Loucy (cell line): Measurements from ENCODE around the gene MRM2.
"Not testable (repeated sequence)": the region's sequence is repeated elsewhere in the genome, so short reads cannot be mapped to it uniquely, and the experiment has no call there.

ENCODE experiments used
- H2AFZ ChIP-seq: fragments of 200-600 bp; sonication (generic); 2 replicates; pipeline ENCODE4 v1.6.0; 2016; ENCODE audit warnings: antibody characterized with exemption, mild to moderate bottlenecking, low read length, moderate library complexity
- H3F3A ChIP-seq: fragments of 200-600 bp; 2 replicates; pipeline ENCODE4 v1.6.0; 2016; ENCODE audit warnings: antibody characterized with exemption, low read depth, mild to moderate bottlenecking
- H3K27me3 ChIP-seq: fragments of 200-600 bp; sonication (generic); 2 replicates; pipeline ENCODE4 v1.6.1; 2014; ENCODE audit warnings: low read length, mild to moderate bottlenecking; ENCODE audit not compliant: insufficient read depth, poor library complexity, severe bottlenecking
- H3K36me3 ChIP-seq: fragments of 200-600 bp; sonication (generic); 2 replicates; pipeline ENCODE4 v1.6.1; 2016; ENCODE audit warnings: low read length; ENCODE audit not compliant: insufficient read depth
- H3K4me1 ChIP-seq: fragments of 200-600 bp; sonication (generic); 2 replicates; pipeline ENCODE4 v1.5.1; 2014; ENCODE audit warnings: low read length, mild to moderate bottlenecking; ENCODE audit not compliant: insufficient read depth, poor library complexity, severe bottlenecking
- H3K4me2 ChIP-seq: fragments of 200-600 bp; sonication (generic); 2 replicates; pipeline ENCODE4 v1.6.0; 2014; ENCODE audit warnings: antibody characterized with exemption, low read length, low read depth, mild to moderate bottlenecking; ENCODE audit not compliant: poor library complexity, severe bottlenecking
- H3K4me3 ChIP-seq: fragments of 200-600 bp; sonication (generic); 2 replicates; pipeline ENCODE4 v1.5.1; 2014; ENCODE audit warnings: low read length, mild to moderate bottlenecking, mixed read lengths; ENCODE audit not compliant: poor library complexity, severe bottlenecking
- H3K79me2 ChIP-seq: fragments of 200-600 bp; sonication (generic); 2 replicates; pipeline ENCODE4 v1.6.1; 2014; ENCODE audit warnings: low read length; ENCODE audit not compliant: insufficient read depth
- H3K9ac ChIP-seq: fragments of 200-600 bp; sonication (generic); 2 replicates; pipeline ENCODE4 v1.6.0; 2014; ENCODE audit warnings: mild to moderate bottlenecking, low read depth, low read length, moderate library complexity; ENCODE audit not compliant: poor library complexity, severe bottlenecking
- H3K9me2 ChIP-seq: fragments of 200-600 bp; sonication (generic); replicated peaks from 2 replicates; pipeline ENCODE4 v1.6.1; 2016; ENCODE audit warnings: low read depth, low read length, mixed read lengths
- H3K9me3 ChIP-seq: fragments of 200-600 bp; sonication (generic); 2 replicates; pipeline ENCODE4 v1.6.1; 2014; ENCODE audit warnings: mild to moderate bottlenecking, antibody characterized with exemption, low read length, low read depth; ENCODE audit not compliant: insufficient read depth
- H4K20me1 ChIP-seq: fragments of 200-600 bp; sonication (generic); 2 replicates; pipeline ENCODE4 v1.6.0; 2014; ENCODE audit warnings: antibody characterized with exemption, low read length, mild to moderate bottlenecking; ENCODE audit not compliant: insufficient read depth, poor library complexity, severe bottlenecking
- EZH2phosphoT487 ChIP-seq: fragments of 200-600 bp; IDR thresholded peaks from 2 replicates; pipeline ENCODE4 v1.6.1; 2018; ENCODE audit warnings: antibody characterized with exemption, mild to moderate bottlenecking, moderate library complexity, borderline replicate concordance
- TF ChIP-seq, protein P1 (sequence below): fragments of 200-600 bp; sonication (generic); conservative IDR thresholded peaks from 2 replicates; pipeline ENCODE4 v1.5.1; 2014; ENCODE audit warnings: mild to moderate bottlenecking, antibody characterized with exemption, low read length

The MRM2 gene

DNA sequence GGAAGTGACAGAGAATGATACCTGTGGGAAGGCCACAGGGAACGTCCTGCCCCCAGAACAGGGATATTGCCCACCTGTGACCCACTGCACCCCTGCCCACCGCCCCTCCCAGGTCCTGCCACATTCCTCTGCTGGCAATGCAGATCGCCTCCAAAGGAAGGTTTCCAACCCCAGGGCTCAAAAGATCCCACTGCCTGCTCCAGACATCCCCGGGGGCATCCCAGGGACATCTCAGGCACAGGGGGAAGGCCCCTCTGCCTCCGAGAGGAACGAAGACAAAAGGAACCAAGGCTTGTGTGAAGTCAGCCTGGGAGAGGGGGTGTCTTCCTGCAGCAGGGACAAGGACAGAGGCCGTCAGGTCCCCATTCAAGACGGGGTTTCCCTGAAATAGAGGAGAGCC is 28.5 kb upstream of the MRM2 start:
- H3K79me2 ChIP-seq, result no peaks in the 10 kb centered on the region
- H3K9ac ChIP-seq, result no peak overlapping the region
- no peak overlapping the region for H3K4me3 ChIP-seq
- H3F3A ChIP-seq, result no peaks in the 10 kb centered on the region
- no peaks in the 10 kb centered on the region for H3K27me3 ChIP-seq
- no peak overlapping the region for H3K4me2 ChIP-seq
- no peaks in the 10 kb centered on the region for H4K20me1 ChIP-seq
- no peaks in the 10 kb centered on the region for H3K9me3 ChIP-seq
- TF ChIP-seq EZH2phosphoT487, result no peak
- TF ChIP-seq, protein P1, sequence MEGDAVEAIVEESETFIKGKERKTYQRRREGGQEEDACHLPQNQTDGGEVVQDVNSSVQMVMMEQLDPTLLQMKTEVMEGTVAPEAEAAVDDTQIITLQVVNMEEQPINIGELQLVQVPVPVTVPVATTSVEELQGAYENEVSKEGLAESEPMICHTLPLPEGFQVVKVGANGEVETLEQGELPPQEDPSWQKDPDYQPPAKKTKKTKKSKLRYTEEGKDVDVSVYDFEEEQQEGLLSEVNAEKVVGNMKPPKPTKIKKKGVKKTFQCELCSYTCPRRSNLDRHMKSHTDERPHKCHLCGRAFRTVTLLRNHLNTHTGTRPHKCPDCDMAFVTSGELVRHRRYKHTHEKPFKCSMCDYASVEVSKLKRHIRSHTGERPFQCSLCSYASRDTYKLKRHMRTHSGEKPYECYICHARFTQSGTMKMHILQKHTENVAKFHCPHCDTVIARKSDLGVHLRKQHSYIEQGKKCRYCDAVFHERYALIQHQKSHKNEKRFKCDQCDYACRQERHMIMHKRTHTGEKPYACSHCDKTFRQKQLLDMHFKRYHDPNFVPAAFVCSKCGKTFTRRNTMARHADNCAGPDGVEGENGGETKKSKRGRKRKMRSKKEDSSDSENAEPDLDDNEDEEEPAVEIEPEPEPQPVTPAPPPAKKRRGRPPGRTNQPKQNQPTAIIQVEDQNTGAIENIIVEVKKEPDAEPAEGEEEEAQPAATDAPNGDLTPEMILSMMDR, result no peak
- H3K9me2 ChIP-seq, result no peaks in the 10 kb centered on the region
- H3K4me1 ChIP-seq, result no peaks in the 10 kb centered on the region
- H2AFZ ChIP-seq, result no peak overlapping the region
- H3K36me3 ChIP-seq, result peaks cover 6% of the 10 kb centered on the region; the same call in 1 of the 2 replicates

DNA sequence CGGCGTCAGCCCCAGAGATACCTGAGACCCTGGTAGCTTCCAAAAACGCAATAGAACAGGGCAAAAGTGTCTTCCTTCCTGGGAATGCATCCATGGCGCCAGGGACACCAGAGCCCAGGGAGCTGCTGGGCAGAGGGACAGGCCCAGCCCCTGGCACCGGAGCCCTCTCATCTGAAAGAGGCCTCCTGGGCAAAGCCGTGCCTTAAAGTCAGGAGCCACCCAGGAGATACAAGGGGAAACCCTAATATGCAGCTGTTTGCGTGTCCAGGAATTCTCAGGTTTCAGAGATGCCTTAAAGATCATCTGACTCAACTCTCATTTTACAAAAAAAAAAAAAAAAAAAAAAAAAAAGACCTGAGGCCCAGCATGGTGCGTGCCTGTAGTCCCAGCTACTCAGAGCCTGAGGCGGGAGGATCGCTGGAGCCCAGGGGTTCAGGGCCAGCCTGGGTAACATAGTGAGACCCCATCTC is 28.0 kb upstream of the MRM2 start:
- peaks cover 6% of the 10 kb centered on the region; the same call in 1 of the 2 replicates for H3K36me3 ChIP-seq
- no peaks in the 10 kb centered on the region for H3K4me1 ChIP-seq
- H3K9me3 ChIP-seq, result no peaks in the 10 kb centered on the region
- H3K9me2 ChIP-seq, result no peaks in the 10 kb centered on the region
- no peaks in the 10 kb centered on the region for H3K27me3 ChIP-seq
- H3K4me3 ChIP-seq, result no peak overlapping the region
- H3K9ac ChIP-seq, result no peak overlapping the region
- TF ChIP-seq, protein P1, result no peak
- TF ChIP-seq EZH2phosphoT487, result no peak
- H2AFZ ChIP-seq, result no peak overlapping the region
- no peaks in the 10 kb centered on the region for H4K20me1 ChIP-seq
- no peak overlapping the region for H3K4me2 ChIP-seq
- no peaks in the 10 kb centered on the region for H3K79me2 ChIP-seq
- no peaks in the 10 kb centered on the region for H3F3A ChIP-seq

DNA sequence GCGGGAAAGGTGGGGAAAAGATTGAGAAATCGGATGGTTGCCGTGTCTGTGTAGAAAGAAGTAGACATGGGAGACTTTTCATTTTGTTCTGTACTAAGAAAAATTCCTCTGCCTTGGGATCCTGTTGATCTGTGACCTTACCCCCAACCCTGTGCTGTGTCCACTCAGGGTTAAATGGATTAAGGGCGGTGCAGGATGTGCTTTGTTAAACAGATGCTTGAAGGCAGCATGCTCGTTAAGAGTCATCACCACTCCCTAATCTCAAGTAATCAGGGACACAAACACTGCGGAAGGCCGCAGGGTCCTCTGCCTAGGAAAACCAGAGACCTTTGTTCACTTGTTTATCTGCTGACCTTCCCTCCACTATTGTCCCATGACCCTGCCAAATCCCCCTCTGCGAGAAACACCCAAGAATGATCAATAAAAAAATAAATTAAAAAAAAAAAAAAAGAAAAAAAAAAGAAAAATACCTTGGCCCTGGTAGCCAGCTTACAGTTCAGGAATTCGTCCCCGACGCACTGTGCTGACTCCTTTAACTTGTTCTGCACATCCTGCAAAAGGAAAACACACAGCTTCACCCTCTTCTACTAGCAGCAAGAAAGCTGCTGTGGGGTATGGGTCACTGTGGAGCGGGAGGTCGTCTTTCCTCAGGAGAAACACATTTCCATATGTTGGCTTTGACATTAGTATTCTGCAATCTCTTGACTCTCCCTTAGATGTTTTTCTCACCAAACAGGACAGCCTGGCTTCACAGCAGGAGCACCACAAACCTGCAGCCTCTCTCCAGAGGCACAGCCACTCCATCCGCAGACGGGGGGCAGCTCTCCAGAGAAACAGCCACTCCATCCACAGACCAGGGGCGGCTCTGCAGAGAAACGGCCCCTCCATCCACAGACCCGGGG is 27.3 kb upstream of the MRM2 start:
- H3K4me2 ChIP-seq, H3K9me2 ChIP-seq, H3K9ac ChIP-seq, H3K79me2 ChIP-seq, H3K4me1 ChIP-seq, H4K20me1 ChIP-seq, H3K27me3 ChIP-seq, H2AFZ ChIP-seq, H3K36me3 ChIP-seq, H3K9me3 ChIP-seq, H3K4me3 ChIP-seq, H3F3A ChIP-seq: not testable (repeated sequence)

DNA sequence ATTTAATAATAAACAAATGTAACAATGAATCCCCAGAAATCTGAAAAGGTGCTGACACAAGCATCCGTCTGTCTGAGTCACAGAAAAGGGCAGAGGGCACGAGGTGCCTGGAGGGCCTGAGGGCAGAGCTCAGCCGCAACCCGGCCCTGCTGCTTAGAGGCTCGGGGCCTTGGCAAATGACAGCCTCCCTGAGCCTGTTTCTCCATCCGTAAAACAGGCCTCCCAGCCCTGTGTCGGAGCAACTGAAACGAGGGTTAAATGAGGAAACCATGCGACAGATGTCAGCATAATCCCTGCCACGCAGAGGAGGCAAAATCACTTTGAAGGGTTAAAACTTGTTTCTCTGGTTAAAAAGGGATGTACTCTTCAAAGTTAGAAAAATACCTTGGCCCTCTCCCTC is 24.9 kb upstream of the MRM2 start:
- Histone ChIP-seq H3K4me1 (no peaks in the 10 kb centered on the region), H3F3A (no peaks in the 10 kb centered on the region), H3K36me3 (peaks cover 6% of the 10 kb centered on the region; the same call in 1 of the 2 replicates), H3K4me2 (no peak overlapping the region), H3K9me3 (no peaks in the 10 kb centered on the region), H4K20me1 (no peaks in the 10 kb centered on the region), H2AFZ (no peak overlapping the region), H3K4me3 (no peak overlapping the region), H3K9me2 (no peaks in the 10 kb centered on the region), H3K9ac (no peak overlapping the region), H3K79me2 (no peaks in the 10 kb centered on the region), H3K27me3 (no peaks in the 10 kb centered on the region)
- no peak for TF ChIP-seq EZH2phosphoT487
- TF ChIP-seq, protein P1, result no peak
